SK-N-SH (cell line): Measurements from ENCODE around the gene CPEB3. TPM values are rescaled to one million over a fixed set of nuclear protein-coding genes. Genes with fewer than 3 reads are reported as not detected.

ENCODE experiments used
- CTCF ChIA-PET: fragments of 300-600, 350-600 bp; formaldehyde crosslinking; extraction: SDS; loops from one replicate; lab custom pipeline; 2021; lab: Yijun Ruan, JAX
- POLR2A ChIA-PET: fragments of 350-600 bp; sonication (Branson Sonifier 250); formaldehyde crosslinking; extraction: SDS; loops from one replicate; lab custom pipeline; 2020; ENCODE audit warnings: antibody characterized with exemption, inconsistent platforms; lab: Yijun Ruan, JAX
- DNase-seq: peaks from one replicate; pipeline ENCODE4 v3.0.0; 2012
- H2AFZ ChIP-seq: fragments of 200-600 bp; sonication (generic); 2 replicates; pipeline ENCODE4 v1.8.1; 2016; ENCODE audit warnings: antibody characterized with exemption, mild to moderate bottlenecking, low read depth
- H3F3A ChIP-seq: fragments of 200-600 bp; sonication (generic); replicated peaks from 2 replicates; pipeline ENCODE3; 2016; ENCODE audit warnings: antibody characterized with exemption, mild to moderate bottlenecking; ENCODE audit not compliant: insufficient read depth
- H3K27ac ChIP-seq, 2 experiments: fragments of 200-500 bp in 1 of 2; fragments of 200-600 bp in 1 of 2; sonication (Bioruptor generic) in 1 of 2; sonication (generic), shearing (Covaris generic) in 1 of 2; 2 replicates each; pipeline versions ENCODE4 v1.5.1 to v1.6.1; 2014 to 2016; ENCODE audit warnings: low read depth in 2 of 2, inconsistent platforms in 1 of 2, low read length in 1 of 2, mild to moderate bottlenecking in 1 of 2, mixed read lengths in 1 of 2
- H3K27me3 ChIP-seq: fragments of 200-600 bp; sonication (generic), shearing (Covaris generic); 2 replicates; pipeline ENCODE4 v1.6.1; 2016; ENCODE audit warnings: mixed run types; ENCODE audit not compliant: insufficient read depth
- H3K36me3 ChIP-seq, 2 experiments: fragments of 200-500 bp in 1 of 2; fragments of 200-600 bp in 1 of 2; sonication (Bioruptor generic) in 1 of 2; sonication (generic) in 1 of 2; replicated peaks in 1 of 2; 2 replicates each; pipeline versions ENCODE3 to v1.5.1; 2014 to 2016; ENCODE audit warnings: low read length in 1 of 2, mild to moderate bottlenecking in 1 of 2; ENCODE audit not compliant: insufficient read depth in 2 of 2, control insufficient read depth in 1 of 2
- H3K4me1 ChIP-seq, 2 experiments: fragments of 200-500 bp in 1 of 2; fragments of 200-600 bp in 1 of 2; sonication (Bioruptor generic) in 1 of 2; sonication (generic), shearing (Covaris generic) in 1 of 2; 2 replicates each; pipeline versions ENCODE4 v1.5.1 to v1.6.1; 2014 to 2016; ENCODE audit warnings: low read depth in 1 of 2, low read length in 1 of 2, mixed run types in 1 of 2; ENCODE audit not compliant: insufficient read depth in 2 of 2, control insufficient read depth in 1 of 2
- H3K4me2 ChIP-seq: fragments of 200-600 bp; sonication (generic), shearing (Covaris generic); 2 replicates; pipeline ENCODE4 v1.6.1; 2017; ENCODE audit warnings: mixed run types
- H3K4me3 ChIP-seq, 2 experiments: fragments of 200-500 bp in 1 of 2; fragments of 200-600 bp in 1 of 2; sonication (Bioruptor generic) in 1 of 2; sonication (generic), shearing (Covaris generic) in 1 of 2; 2 replicates each; pipeline versions ENCODE4 v1.5.1 to v1.8.1; 2014 to 2016; ENCODE audit warnings: low read depth in 2 of 2, inconsistent platforms in 1 of 2, low read length in 1 of 2, mild to moderate bottlenecking in 1 of 2, mixed read lengths in 1 of 2, moderate library complexity in 1 of 2
- H3K79me2 ChIP-seq: fragments of 200-600 bp; sonication (generic); 2 replicates; pipeline ENCODE4 v1.8.1; 2017; ENCODE audit warnings: mild to moderate bottlenecking; ENCODE audit not compliant: insufficient read depth
- H3K9ac ChIP-seq: fragments of 200-600 bp; sonication (generic); 2 replicates; pipeline ENCODE4 v1.6.1; 2017; ENCODE audit warnings: mixed run types
- H3K9me2 ChIP-seq: fragments of 200-600 bp; sonication (generic); 2 replicates; pipeline ENCODE4 v1.6.1; 2017; ENCODE audit warnings: mixed run types
- H3K9me3 ChIP-seq: fragments of 200-600 bp; sonication (generic); 2 replicates; pipeline ENCODE4 v1.6.1; 2017; ENCODE audit warnings: mixed run types, mild to moderate bottlenecking, moderate library complexity
- H4K20me1 ChIP-seq: fragments of 200-600 bp; sonication (generic); 2 replicates; pipeline ENCODE4 v1.6.1; 2017; ENCODE audit warnings: mild to moderate bottlenecking, mixed run types; ENCODE audit not compliant: insufficient read depth
- EZH2phosphoT487 ChIP-seq: fragments of 200-600 bp; sonication (generic); IDR thresholded peaks from 2 replicates; pipeline ENCODE4 v1.6.1; 2017; ENCODE audit warnings: low read depth, mixed run types, mild to moderate bottlenecking, antibody characterized with exemption, moderate library complexity, borderline replicate concordance
- FOSL2 ChIP-seq: IDR thresholded peaks from 2 replicates; pipeline ENCODE4 v1.4.0; 2012; ENCODE audit warnings: low read depth, mild to moderate bottlenecking, moderate library complexity, borderline replicate concordance
- FOXJ3 ChIP-seq: sonication (generic); formaldehyde crosslinking; IDR thresholded peaks from 2 replicates; pipeline ENCODE4 v1.5.1; 2020; ENCODE audit warnings: mild to moderate bottlenecking, missing genetic modification reagents
- GATA2 ChIP-seq: sonication (generic); formaldehyde crosslinking; IDR thresholded peaks from 2 replicates; pipeline ENCODE4 v1.5.0; 2020; ENCODE audit warnings: mild to moderate bottlenecking, missing genetic modification reagents
- JUND ChIP-seq: IDR thresholded peaks from 2 replicates; pipeline ENCODE4 v1.4.0; 2012
- NFIC ChIP-seq: IDR thresholded peaks from 2 replicates; pipeline ENCODE4 v1.4.0; 2012; ENCODE audit warnings: borderline replicate concordance
- NRF1 ChIP-seq: IDR thresholded peaks from 2 replicates; pipeline ENCODE4 v1.6.1; 2012; ENCODE audit warnings: low read depth, mild to moderate bottlenecking, low read length
- PBX3 ChIP-seq: IDR thresholded peaks from 2 replicates; pipeline ENCODE4; 2012
- RAD21 ChIP-seq: IDR thresholded peaks from 2 replicates; pipeline ENCODE4 v1.6.1; 2012; ENCODE audit warnings: mild to moderate bottlenecking, low read length
- RCOR1 ChIP-seq: fragments of 150-350 bp; IDR thresholded peaks from 2 replicates; pipeline ENCODE4 v1.6.1; 2017; ENCODE audit warnings: antibody characterized with exemption, low read length
- RFX5 ChIP-seq: IDR thresholded peaks from 2 replicates; pipeline ENCODE4 v1.6.1; 2012; ENCODE audit warnings: mild to moderate bottlenecking, improper control_type of control experiment, low read length
- SIN3A ChIP-seq: IDR thresholded peaks from 2 replicates; pipeline ENCODE4 v1.6.1; 2012; ENCODE audit warnings: low read depth, mild to moderate bottlenecking, low read length, moderate library complexity, borderline replicate concordance
- SMC3 ChIP-seq: IDR thresholded peaks from 2 replicates; pipeline ENCODE4 v1.6.1; 2012; ENCODE audit warnings: low read depth, low read length, improper control_type of control experiment
- YY1 ChIP-seq: IDR thresholded peaks from 2 replicates; pipeline ENCODE4 v1.4.0; 2012; ENCODE audit warnings: low read depth, mild to moderate bottlenecking
- WGBS: methylation state at CpG from one replicate; pipeline ENCODE4 v1.1.6; 2017; ENCODE audit warnings: low lambda C conversion rate; 5-methylcytosine and 5-hydroxymethylcytosine counted together
- polyA plus RNA-seq, 3 experiments: library from polyadenylated mRNA; depleted of rRNA; stranded (reverse); fragments of >200 nt; gene quantifications; 2 replicates each; pipeline ENCODE4 v1.2.3, GENCODE V29; 2012
- TF ChIP-seq, protein P1 (sequence below): IDR thresholded peaks from 2 replicates; pipeline ENCODE4 v1.6.1; 2012; ENCODE audit warnings: mild to moderate bottlenecking, low read depth, low read length, moderate library complexity
- TF ChIP-seq, protein P2 (sequence below): IDR thresholded peaks from 2 replicates; pipeline ENCODE4 v1.4.0; 2012; ENCODE audit warnings: low read depth, borderline replicate concordance
- TF ChIP-seq, protein P3 (sequence below): IDR thresholded peaks from 2 replicates; pipeline ENCODE4 v1.4.0; 2012; ENCODE audit warnings: low read depth
- TF ChIP-seq, protein P4 (sequence below): fragments of 150-350 bp; IDR thresholded peaks from 2 replicates; pipeline ENCODE4 v1.6.1; 2017; ENCODE audit warnings: antibody characterized with exemption, low read length, low read depth, borderline replicate concordance

The CPEB3 gene
- polyA plus RNA-seq, 1 of the 3 experiments (the other 2 are of a cell fraction) = 0.36 TPM

GRCh38 chr10:92074126-92074887, 216.6 kb downstream of the CPEB3 start:
- ChIA-PET CTCF (interaction anchor here (1.0 to 2.2 kb wide), 4 partner anchors 9 to 216 kb away, joined by 3 to 6 read pairs (median 4); no protein-coding TSS in a partner anchor), POLR2A (no interaction called here)
- TF ChIP-seq RAD21 = 0 out of 2 replicates have a peak, but pooled peaks have one; percentile 26
- no peak for TF ChIP-seq SIN3A

GRCh38 chr10:92068900-92069299, 222.0 kb downstream of the CPEB3 start:
- CTCF ChIA-PET = no interaction called here

More at GRCh38 chr10:92074126-92074887, 216.6 kb downstream of the CPEB3 start:
- H3K9me3 ChIP-seq = no peaks in the 10 kb centered on the region
- H3K27ac ChIP-seq = no peak overlapping the region
- 94% methylated on average over 6 of the region's 6 CpGs for WGBS
- H3K4me2 ChIP-seq = no peak overlapping the region
- no peaks in the 10 kb centered on the region for H3K27me3 ChIP-seq
- peaks cover 0 to 4% of the 10 kb centered on the region in 2 experiments for H3K36me3 ChIP-seq
- H3K9ac ChIP-seq = no peak overlapping the region
- DNase-seq = no peak
- H3K79me2 ChIP-seq = no peaks in the 10 kb centered on the region
- no peak overlapping the region for H3K4me3 ChIP-seq
- H3F3A ChIP-seq = no peaks in the 10 kb centered on the region
- no peaks in the 10 kb centered on the region for H4K20me1 ChIP-seq
- no peaks in the 10 kb centered on the region for H3K4me1 ChIP-seq
- no peak overlapping the region for H2AFZ ChIP-seq
- H3K9me2 ChIP-seq = no peaks in the 10 kb centered on the region

More at GRCh38 chr10:92068900-92069299, 222.0 kb downstream of the CPEB3 start:
- H3K4me2 ChIP-seq = no peak overlapping the region
- no peaks in the 10 kb centered on the region for H3K9me2 ChIP-seq
- H3K4me1 ChIP-seq = peaks cover 0 to 3% of the 10 kb centered on the region in 2 experiments; a peak in 1 of 4 replicates
- H3K9me3 ChIP-seq = no peaks in the 10 kb centered on the region
- no peaks in the 10 kb centered on the region for H3K27me3 ChIP-seq
- no peaks in the 10 kb centered on the region for H3K79me2 ChIP-seq
- DNase-seq = no peak
- WGBS = 67% methylated on average over 1 of the region's 1 CpG
- no peaks in the 10 kb centered on the region for H4K20me1 ChIP-seq
- H3K36me3 ChIP-seq = peaks cover 0 to 4% of the 10 kb centered on the region in 2 experiments
- no peaks in the 10 kb centered on the region for H3F3A ChIP-seq
- no peak overlapping the region for H3K9ac ChIP-seq
- TF ChIP-seq NFIC (no peak), YY1 (no peak), NRF1 (no peak), FOSL2 (no peak), FOXJ3 (CRISPR knock-in tag) (no peak), RCOR1 (no peak), SMC3 (no peak), EZH2phosphoT487 (no peak), RAD21 (no peak), GATA2 (no peak), JUND (no peak), PBX3 (no peak), SIN3A (no peak), RFX5 (no peak)
- TF ChIP-seq, protein P1, sequence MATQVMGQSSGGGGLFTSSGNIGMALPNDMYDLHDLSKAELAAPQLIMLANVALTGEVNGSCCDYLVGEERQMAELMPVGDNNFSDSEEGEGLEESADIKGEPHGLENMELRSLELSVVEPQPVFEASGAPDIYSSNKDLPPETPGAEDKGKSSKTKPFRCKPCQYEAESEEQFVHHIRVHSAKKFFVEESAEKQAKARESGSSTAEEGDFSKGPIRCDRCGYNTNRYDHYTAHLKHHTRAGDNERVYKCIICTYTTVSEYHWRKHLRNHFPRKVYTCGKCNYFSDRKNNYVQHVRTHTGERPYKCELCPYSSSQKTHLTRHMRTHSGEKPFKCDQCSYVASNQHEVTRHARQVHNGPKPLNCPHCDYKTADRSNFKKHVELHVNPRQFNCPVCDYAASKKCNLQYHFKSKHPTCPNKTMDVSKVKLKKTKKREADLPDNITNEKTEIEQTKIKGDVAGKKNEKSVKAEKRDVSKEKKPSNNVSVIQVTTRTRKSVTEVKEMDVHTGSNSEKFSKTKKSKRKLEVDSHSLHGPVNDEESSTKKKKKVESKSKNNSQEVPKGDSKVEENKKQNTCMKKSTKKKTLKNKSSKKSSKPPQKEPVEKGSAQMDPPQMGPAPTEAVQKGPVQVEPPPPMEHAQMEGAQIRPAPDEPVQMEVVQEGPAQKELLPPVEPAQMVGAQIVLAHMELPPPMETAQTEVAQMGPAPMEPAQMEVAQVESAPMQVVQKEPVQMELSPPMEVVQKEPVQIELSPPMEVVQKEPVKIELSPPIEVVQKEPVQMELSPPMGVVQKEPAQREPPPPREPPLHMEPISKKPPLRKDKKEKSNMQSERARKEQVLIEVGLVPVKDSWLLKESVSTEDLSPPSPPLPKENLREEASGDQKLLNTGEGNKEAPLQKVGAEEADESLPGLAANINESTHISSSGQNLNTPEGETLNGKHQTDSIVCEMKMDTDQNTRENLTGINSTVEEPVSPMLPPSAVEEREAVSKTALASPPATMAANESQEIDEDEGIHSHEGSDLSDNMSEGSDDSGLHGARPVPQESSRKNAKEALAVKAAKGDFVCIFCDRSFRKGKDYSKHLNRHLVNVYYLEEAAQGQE = no peak
- TF ChIP-seq, protein P2, sequence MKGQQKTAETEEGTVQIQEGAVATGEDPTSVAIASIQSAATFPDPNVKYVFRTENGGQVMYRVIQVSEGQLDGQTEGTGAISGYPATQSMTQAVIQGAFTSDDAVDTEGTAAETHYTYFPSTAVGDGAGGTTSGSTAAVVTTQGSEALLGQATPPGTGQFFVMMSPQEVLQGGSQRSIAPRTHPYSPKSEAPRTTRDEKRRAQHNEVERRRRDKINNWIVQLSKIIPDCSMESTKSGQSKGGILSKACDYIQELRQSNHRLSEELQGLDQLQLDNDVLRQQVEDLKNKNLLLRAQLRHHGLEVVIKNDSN = no peak
- TF ChIP-seq, protein P3, sequence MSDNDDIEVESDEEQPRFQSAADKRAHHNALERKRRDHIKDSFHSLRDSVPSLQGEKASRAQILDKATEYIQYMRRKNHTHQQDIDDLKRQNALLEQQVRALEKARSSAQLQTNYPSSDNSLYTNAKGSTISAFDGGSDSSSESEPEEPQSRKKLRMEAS = no peak
- TF ChIP-seq, protein P4, sequence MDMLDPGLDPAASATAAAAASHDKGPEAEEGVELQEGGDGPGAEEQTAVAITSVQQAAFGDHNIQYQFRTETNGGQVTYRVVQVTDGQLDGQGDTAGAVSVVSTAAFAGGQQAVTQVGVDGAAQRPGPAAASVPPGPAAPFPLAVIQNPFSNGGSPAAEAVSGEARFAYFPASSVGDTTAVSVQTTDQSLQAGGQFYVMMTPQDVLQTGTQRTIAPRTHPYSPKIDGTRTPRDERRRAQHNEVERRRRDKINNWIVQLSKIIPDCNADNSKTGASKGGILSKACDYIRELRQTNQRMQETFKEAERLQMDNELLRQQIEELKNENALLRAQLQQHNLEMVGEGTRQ = no peak
- TF ChIP-seq, all 33 proteins: peak for 0
- Histone ChIP-seq H2AFZ (no peak overlapping the region), H3K27ac (no peak overlapping the region), H3K4me3 (no peak overlapping the region)
- POLR2A ChIA-PET = no interaction called here
